IMR-90 (cell line): ENCODE measurements around the gene RHBDD1. TPM values are rescaled to one million over a fixed set of nuclear protein-coding genes. Genes with fewer than 3 reads are reported as not detected.

Experiments used
- ATAC-seq: fragments of 200-7000 bp; cut with Tn5 transposase; 2 replicates; pipeline ENCODE4 v1.9.1; 2020; ENCODE audit warnings: low read depth, mild to moderate bottlenecking, moderate library complexity
- BruUV-seq: library from RNA; stranded (reverse); fragments of 400-500 nt; replicated peaks from 2 replicates; lab custom pipeline; 2021; lab: Mats Ljungman, UMichigan
- CTCF ChIA-PET: fragments of 300-600 bp; formaldehyde crosslinking; extraction: SDS; loops from one replicate; lab custom pipeline; 2021; ENCODE audit warnings: antibody characterized with exemption; lab: Yijun Ruan, JAX
- POLR2A ChIA-PET: fragments of 300-600 bp; sonication (Branson Sonifier 250); formaldehyde crosslinking; loops from one replicate; lab custom pipeline; 2022; ENCODE audit warnings: antibody characterized with exemption; ENCODE audit not compliant: unreplicated experiment; lab: Charles Lee
- DNase-seq: peaks from one replicate; pipeline ENCODE4 v3.0.0; 2013
- H2AFZ ChIP-seq: replicated peaks from 2 replicates; pipeline ENCODE3; 2013; ENCODE audit warnings: low read length, mild to moderate bottlenecking; ENCODE audit not compliant: poor library complexity
- H2AK5ac ChIP-seq: 2 replicates; pipeline ENCODE4 v1.6.1; 2013; ENCODE audit warnings: low read depth, low read length, inconsistent platforms
- H2AK9ac ChIP-seq: replicated peaks from 2 replicates; pipeline ENCODE3; 2013; ENCODE audit warnings: mild to moderate bottlenecking, low read depth, low read length, moderate library complexity; ENCODE audit not compliant: poor library complexity
- H2BK120ac ChIP-seq: 2 replicates; pipeline ENCODE4 v1.6.1; 2013; ENCODE audit warnings: low read depth, low read length, inconsistent platforms
- H2BK15ac ChIP-seq: 3 replicates; pipeline ENCODE4 v1.6.1; 2013; ENCODE audit warnings: low read depth, low read length, inconsistent platforms
- H2BK20ac ChIP-seq: 2 replicates; pipeline ENCODE4 v1.6.1; 2013; ENCODE audit warnings: low read depth, mild to moderate bottlenecking, inconsistent platforms, low read length, moderate library complexity
- H2BK5ac ChIP-seq: 2 replicates; pipeline ENCODE4 v1.6.1; 2013; ENCODE audit warnings: mild to moderate bottlenecking, low read depth, low read length, inconsistent platforms; ENCODE audit not compliant: poor library complexity, severe bottlenecking
- H3K14ac ChIP-seq: replicated peaks from 2 replicates; pipeline ENCODE4 v1.6.1; 2013; ENCODE audit warnings: low read depth, low read length, inconsistent platforms
- H3K18ac ChIP-seq: 2 replicates; pipeline ENCODE4 v1.6.1; 2013; ENCODE audit warnings: low read depth, low read length, control low read depth
- H3K23ac ChIP-seq: 2 replicates; pipeline ENCODE4 v1.6.1; 2013; ENCODE audit warnings: low read depth, low read length, inconsistent platforms
- H3K27ac ChIP-seq: 2 replicates; pipeline ENCODE4 v1.5.1; 2013; ENCODE audit warnings: mild to moderate bottlenecking, control low read depth, low read length; ENCODE audit not compliant: insufficient read depth
- H3K27me3 ChIP-seq: 2 replicates; pipeline ENCODE4 v1.6.1; 2013; ENCODE audit warnings: low read length; ENCODE audit not compliant: control insufficient read depth, insufficient read depth
- H3K36me3 ChIP-seq: 2 replicates; pipeline ENCODE4 v1.6.1; 2013; ENCODE audit warnings: low read length, mixed read lengths; ENCODE audit not compliant: control insufficient read depth, insufficient read depth
- H3K4ac ChIP-seq: 2 replicates; pipeline ENCODE4 v1.6.1; 2013; ENCODE audit warnings: low read depth, low read length, inconsistent platforms
- H3K4me1 ChIP-seq: 2 replicates; pipeline ENCODE4 v1.6.1; 2013; ENCODE audit warnings: low read length, mixed read lengths; ENCODE audit not compliant: control insufficient read depth, insufficient read depth
- H3K4me2 ChIP-seq: 2 replicates; pipeline ENCODE4 v1.6.1; 2013; ENCODE audit warnings: low read depth, mild to moderate bottlenecking, control low read depth, low read length, moderate library complexity
- H3K4me3 ChIP-seq: 2 replicates; pipeline ENCODE4 v1.5.1; 2013; ENCODE audit warnings: low read depth, mild to moderate bottlenecking, control low read depth, low read length, moderate library complexity; ENCODE audit not compliant: insufficient read depth
- H3K56ac ChIP-seq: 2 replicates; pipeline ENCODE4 v1.6.1; 2013; ENCODE audit warnings: low read length, inconsistent platforms; ENCODE audit not compliant: insufficient read depth; ENCODE audit errors: extremely low read depth
- H3K79me1 ChIP-seq, 2 experiments: 2 replicates each; pipeline ENCODE4 v1.6.1; 2013; ENCODE audit warnings: low read length in 2 of 2, inconsistent platforms in 1 of 2, low read depth in 1 of 2
- H3K9ac ChIP-seq: 2 replicates; pipeline ENCODE4 v1.6.1; 2013; ENCODE audit warnings: low read depth, low read length, control low read depth
- H3K9me1 ChIP-seq: 2 replicates; pipeline ENCODE4 v1.6.1; 2013; ENCODE audit warnings: low read length, inconsistent platforms; ENCODE audit not compliant: insufficient read depth
- H3K9me3 ChIP-seq: 2 replicates; pipeline ENCODE4 v1.6.1; 2013; ENCODE audit warnings: low read length; ENCODE audit not compliant: control insufficient read depth, insufficient read depth
- H4K20me1 ChIP-seq: 2 replicates; pipeline ENCODE4 v1.6.1; 2013; ENCODE audit warnings: low read length, inconsistent platforms; ENCODE audit not compliant: insufficient read depth
- H4K5ac ChIP-seq: 2 replicates; pipeline ENCODE4 v1.6.1; 2013; ENCODE audit warnings: mild to moderate bottlenecking, low read depth, low read length, control low read depth
- H4K8ac ChIP-seq, 2 experiments: 2 replicates each; pipeline ENCODE4 v1.6.1; 2013; ENCODE audit warnings: low read depth in 2 of 2, low read length in 2 of 2, control low read depth in 1 of 2, inconsistent platforms in 1 of 2
- H4K91ac ChIP-seq: 2 replicates; pipeline ENCODE4 v1.6.1; 2013; ENCODE audit warnings: low read depth, low read length, inconsistent platforms; ENCODE audit not compliant: insufficient read depth
- CEBPB ChIP-seq: IDR thresholded peaks from 2 replicates; pipeline ENCODE4 v1.6.1; 2012; ENCODE audit warnings: low read depth, low read length, improper control_type of control experiment
- CHD1 ChIP-seq: IDR thresholded peaks from 2 replicates; pipeline ENCODE4 v1.6.1; 2012; ENCODE audit warnings: low read depth, low read length, improper control_type of control experiment
- CTCF ChIP-seq: conservative IDR thresholded peaks from 2 replicates; pipeline ENCODE4 v1.5.1; 2012; ENCODE audit warnings: mild to moderate bottlenecking, low read depth, low read length, improper control_type of control experiment
- FOS ChIP-seq: fragments of 150-350 bp; IDR thresholded peaks from 2 replicates; pipeline ENCODE4 v1.6.1; 2016; ENCODE audit warnings: low read depth, low read length
- MAFK ChIP-seq: IDR thresholded peaks from 2 replicates; pipeline ENCODE4 v1.6.1; 2012; ENCODE audit warnings: low read depth, low read length, improper control_type of control experiment
- MXI1 ChIP-seq: IDR thresholded peaks from 2 replicates; pipeline ENCODE4 v1.6.1; 2012; ENCODE audit warnings: low read depth, mild to moderate bottlenecking, low read length, moderate library complexity, borderline replicate concordance
- NFE2L2 ChIP-seq: fragments of 150-350 bp; IDR thresholded peaks from 2 replicates; pipeline ENCODE4 v1.6.1; 2016; ENCODE audit warnings: low read depth, mild to moderate bottlenecking, low read length
- POLR2A ChIP-seq: IDR thresholded peaks from 2 replicates; pipeline ENCODE4 v1.6.1; 2012; ENCODE audit warnings: mild to moderate bottlenecking, low read depth, low read length
- RFX5 ChIP-seq: IDR thresholded peaks from 2 replicates; pipeline ENCODE4 v1.8.0; 2012; ENCODE audit warnings: low read depth, mild to moderate bottlenecking, low read length, moderate library complexity
- USF2 ChIP-seq: fragments of 150-350 bp; IDR thresholded peaks from 2 replicates; pipeline ENCODE4 v1.6.1; 2017; ENCODE audit warnings: mild to moderate bottlenecking, antibody characterized with exemption, low read length, low read depth
- WGBS, 2 experiments: methylation state at CpG; one replicate each; pipeline versions ENCODE4 v1.1.5 to v1.1.7; 2013; ENCODE audit warnings: missing lambda C conversion rate in 2 of 2; ENCODE audit not compliant: insufficient read length in 1 of 2; ENCODE audit errors: extremely low coverage in 2 of 2; 5-methylcytosine and 5-hydroxymethylcytosine counted together
- dilution Hi-C: fragments of 300-500 bp; cut with HindIII; formaldehyde crosslinking; loops from one replicate; pipeline ENCODE4 v1.14.3; 2018; ENCODE audit warnings: low sequenced_read_pairs; ENCODE audit not compliant: unreplicated experiment
- in situ Hi-C: fragments of 300-500 bp; cut with MboI; formaldehyde crosslinking; loops from 3 replicates; pipeline ENCODE4 v1.14.3; 2019; ENCODE audit warnings: low sequenced_read_pairs, inconsistent platforms, mixed read lengths
- intact Hi-C: fragments of 100-400 bp; cut with micrococcal nuclease; formaldehyde crosslinking; loops from 2 replicates; pipeline ENCODE4 v1.10.0; 2022
- polyA plus RNA-seq, 3 experiments: library from polyadenylated mRNA; depleted of rRNA; stranded (reverse); fragments of >200 nt; gene quantifications; 2 replicates each; pipeline ENCODE4 v1.2.3, GENCODE V29; 2012; ENCODE audit warnings: low replicate concordance in 1 of 3
- total RNA-seq: library from RNA; depleted of rRNA; stranded (reverse); fragments of >200 nt; gene quantifications from 2 replicates; pipeline ENCODE4 v1.2.3, GENCODE V29; 2012

Gene RHBDD1
- total and polyA plus RNA-seq, 2 of the 4 experiments (the other 2 are of a cell fraction), result 9.7 to 14.0 TPM

GRCh38 chr2:226956659-226957058, 120.8 kb downstream of the RHBDD1 start:
- CTCF ChIA-PET, result no interaction called here
- H3K14ac ChIP-seq, result no peak overlapping the region
- intact Hi-C loops (no loop called here), dilution Hi-C loops (no loop called here), in situ Hi-C loops (no loop called here)
- no peak overlapping the region for H3K4me2 ChIP-seq
- no peak overlapping the region for H2BK120ac ChIP-seq
- H2BK5ac ChIP-seq, result no peak overlapping the region
- H4K5ac ChIP-seq, result no peak overlapping the region
- no peak overlapping the region for H3K27ac ChIP-seq
- DNase-seq (no peak), ATAC-seq (no peak)
- H2BK20ac ChIP-seq, result no peak overlapping the region
- H2AK5ac ChIP-seq, result no peak overlapping the region
- no peak overlapping the region for H3K56ac ChIP-seq
- no TSS peak for BruUV-seq
- H3K36me3 ChIP-seq, result no peaks in the 10 kb centered on the region
- H3K18ac ChIP-seq, result no peak overlapping the region
- H4K91ac ChIP-seq, result no peak overlapping the region
- H3K9me3 ChIP-seq, result no peaks in the 10 kb centered on the region
- H3K27me3 ChIP-seq, result no peaks in the 10 kb centered on the region
- H3K9ac ChIP-seq, result no peak overlapping the region
- no peak overlapping the region for H4K8ac ChIP-seq
- H3K4ac ChIP-seq, result no peak overlapping the region
- no peaks in the 10 kb centered on the region for H3K4me1 ChIP-seq
- no peak overlapping the region for H2BK15ac ChIP-seq
- H2AK9ac ChIP-seq, result no peak overlapping the region
- no peak overlapping the region for H3K23ac ChIP-seq
- H3K79me1 ChIP-seq, result no peaks in the 10 kb centered on the region
- H2AFZ ChIP-seq, result no peak overlapping the region
- 13% methylated on average over 1 of the region's 1 CpG; no CpG with 5 or more reads in 1 of the 2 experiments for WGBS, 2 experiments
- no peak for TF ChIP-seq CHD1
- TF ChIP-seq POLR2A, result no peak
- no peak for TF ChIP-seq NFE2L2
- TF ChIP-seq FOS, result no peak
- no peak for TF ChIP-seq MAFK
- TF ChIP-seq MXI1, result no peak
- TF ChIP-seq USF2, result no peak
- no peak for TF ChIP-seq CTCF
- no peak for TF ChIP-seq RFX5
- no peak for TF ChIP-seq CEBPB
- 0 out of 2 replicates have a peak, but pooled peaks cover 4% of the 10 kb centered on the region for H3K9me1 ChIP-seq
- no peaks in the 10 kb centered on the region for H4K20me1 ChIP-seq
- POLR2A ChIA-PET, result no interaction called here
- no peak overlapping the region for H3K4me3 ChIP-seq
